Measurements from ENCODE around the gene TRMT13. TPM values are rescaled to one million over a fixed set of nuclear protein-coding genes. Genes with fewer than 3 reads are reported as not detected.

TRMT13 gene
- polyA plus RNA-seq, 1 donor: 31.1 TPM

DNA sequence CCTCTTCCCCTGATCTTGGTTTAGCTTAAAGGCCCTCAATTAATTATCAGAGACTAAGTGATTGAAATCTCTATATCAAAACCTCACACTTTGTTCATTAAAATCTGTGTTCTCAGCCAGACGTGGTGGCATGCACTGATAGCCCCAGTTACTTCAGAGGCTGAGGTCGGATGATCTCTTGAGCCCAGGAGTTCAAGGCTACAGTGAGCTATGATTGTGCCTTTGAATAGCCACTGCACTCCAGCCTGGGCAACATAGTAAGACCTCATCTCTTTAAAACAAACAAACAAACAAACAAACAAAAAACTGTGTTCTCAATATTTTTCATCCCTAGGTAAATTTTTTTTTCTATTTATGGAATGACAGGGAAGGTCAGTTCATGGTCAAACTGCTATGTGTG is 18.7 kb downstream of the TRMT13 start:
- no peak overlapping the region for H3K27ac ChIP-seq (ENCODE audit: low read length)
- H3K4me3 ChIP-seq (ENCODE audit: low read length): no peak overlapping the region
- H3K9me3 ChIP-seq (ENCODE audit: control insufficient read depth, low read depth, low read length): no peaks in the 10 kb centered on the region
- no peaks in the 10 kb centered on the region for H3K4me1 ChIP-seq (ENCODE audit: control insufficient read depth, insufficient read depth, low read length)
- H3K36me3 ChIP-seq (ENCODE audit: control insufficient read depth, insufficient read depth, low read length): peaks cover 9% of the 10 kb centered on the region
- DNase-seq: no peak
- no CpG with 5 or more reads among the region's 2 CpGs for WGBS (ENCODE audit: insufficient coverage, low lambda C conversion rate)
- no peaks in the 10 kb centered on the region for H3K27me3 ChIP-seq (ENCODE audit: control insufficient read depth, insufficient read depth, low read length)

GRCh38 chr1:100152271-100152670 is 19.3 kb downstream of the TRMT13 start:
- no peaks in the 10 kb centered on the region for H3K9me3 ChIP-seq (ENCODE audit: control insufficient read depth, low read depth, low read length)
- no CpG with 5 or more reads among the region's 4 CpGs for WGBS (ENCODE audit: insufficient coverage, low lambda C conversion rate)
- no peak overlapping the region for H3K4me3 ChIP-seq (ENCODE audit: low read length)
- peaks cover 8% of the 10 kb centered on the region for H3K36me3 ChIP-seq (ENCODE audit: control insufficient read depth, insufficient read depth, low read length)
- no peak for DNase-seq
- H3K27me3 ChIP-seq (ENCODE audit: control insufficient read depth, insufficient read depth, low read length): no peaks in the 10 kb centered on the region
- H3K4me1 ChIP-seq (ENCODE audit: control insufficient read depth, insufficient read depth, low read length): no peaks in the 10 kb centered on the region
- H3K27ac ChIP-seq (ENCODE audit: low read length): no peak overlapping the region

GRCh38 chr1:100162881-100163280 is 29.9 kb downstream of the TRMT13 start:
- no peak for DNase-seq
- Histone ChIP-seq H3K9me3 (ENCODE audit: control insufficient read depth, low read depth, low read length) (no peaks in the 10 kb centered on the region), H3K27ac (ENCODE audit: low read length) (no peak overlapping the region), H3K36me3 (ENCODE audit: control insufficient read depth, insufficient read depth, low read length) (no peaks in the 10 kb centered on the region), H3K27me3 (ENCODE audit: control insufficient read depth, insufficient read depth, low read length) (no peaks in the 10 kb centered on the region), H3K4me3 (ENCODE audit: low read length) (no peak overlapping the region), H3K4me1 (ENCODE audit: control insufficient read depth, insufficient read depth, low read length) (no peaks in the 10 kb centered on the region)

GRCh38 chr1:100164216-100164615 is 31.3 kb downstream of the TRMT13 start:
- Histone ChIP-seq H3K27me3 (ENCODE audit: control insufficient read depth, insufficient read depth, low read length) (no peaks in the 10 kb centered on the region), H3K4me3 (ENCODE audit: low read length) (no peak overlapping the region), H3K9me3 (ENCODE audit: control insufficient read depth, low read depth, low read length) (no peaks in the 10 kb centered on the region), H3K36me3 (ENCODE audit: control insufficient read depth, insufficient read depth, low read length) (no peaks in the 10 kb centered on the region), H3K4me1 (ENCODE audit: control insufficient read depth, insufficient read depth, low read length) (no peaks in the 10 kb centered on the region), H3K27ac (ENCODE audit: low read length) (no peak overlapping the region)
- WGBS (ENCODE audit: insufficient coverage, low lambda C conversion rate): 50% methylated on average over 1 of the region's 2 CpGs
- DNase-seq: no peak

- H3K27ac ChIP-seq (ENCODE audit: low read length): no peak overlapping the region
- H3K27me3 ChIP-seq (ENCODE audit: control insufficient read depth, insufficient read depth, low read length): no peaks in the 10 kb centered on the region
- no peaks in the 10 kb centered on the region for H3K36me3 ChIP-seq (ENCODE audit: control insufficient read depth, insufficient read depth, low read length)
- no peaks in the 10 kb centered on the region for H3K9me3 ChIP-seq (ENCODE audit: control insufficient read depth, low read depth, low read length)
- no peaks in the 10 kb centered on the region for H3K4me1 ChIP-seq (ENCODE audit: control insufficient read depth, insufficient read depth, low read length)
- no CpG with 5 or more reads among the region's 5 CpGs for WGBS (ENCODE audit: insufficient coverage, low lambda C conversion rate)
- H3K4me3 ChIP-seq (ENCODE audit: low read length): no peak overlapping the region
- no peak for DNase-seq
Measured at GRCh38 chr1:100164702-100165101, 31.7 kb downstream of the TRMT13 start.

- no peak for DNase-seq
- H3K4me3 ChIP-seq (ENCODE audit: low read length): no peak overlapping the region
- H3K27ac ChIP-seq (ENCODE audit: low read length): no peak overlapping the region
- no peaks in the 10 kb centered on the region for H3K36me3 ChIP-seq (ENCODE audit: control insufficient read depth, insufficient read depth, low read length)
- 100% methylated on average over 2 of the region's 2 CpGs for WGBS (ENCODE audit: insufficient coverage, low lambda C conversion rate)
- H3K9me3 ChIP-seq (ENCODE audit: control insufficient read depth, low read depth, low read length): no peaks in the 10 kb centered on the region
- H3K27me3 ChIP-seq (ENCODE audit: control insufficient read depth, insufficient read depth, low read length): no peaks in the 10 kb centered on the region
- H3K4me1 ChIP-seq (ENCODE audit: control insufficient read depth, insufficient read depth, low read length): no peaks in the 10 kb centered on the region
Measured at GRCh38 chr1:100168051-100168450, 35.1 kb downstream of the TRMT13 start.

- H3K4me1 ChIP-seq (ENCODE audit: control insufficient read depth, insufficient read depth, low read length): no peaks in the 10 kb centered on the region
- DNase-seq: no peak
- H3K27me3 ChIP-seq (ENCODE audit: control insufficient read depth, insufficient read depth, low read length): no peaks in the 10 kb centered on the region
- H3K27ac ChIP-seq (ENCODE audit: low read length): no peak overlapping the region
- WGBS (ENCODE audit: insufficient coverage, low lambda C conversion rate): 90% methylated on average over 1 of the region's 4 CpGs
- H3K4me3 ChIP-seq (ENCODE audit: low read length): no peak overlapping the region
- no peaks in the 10 kb centered on the region for H3K36me3 ChIP-seq (ENCODE audit: control insufficient read depth, insufficient read depth, low read length)
- H3K9me3 ChIP-seq (ENCODE audit: control insufficient read depth, low read depth, low read length): no peaks in the 10 kb centered on the region
Measured at GRCh38 chr1:100177295-100178041, 44.5 kb downstream of the TRMT13 start.

- DNase-seq: no peak
- Histone ChIP-seq H3K4me3 (ENCODE audit: low read length) (no peak within 1 kb of the TSS), H3K9me3 (ENCODE audit: control insufficient read depth, low read depth, low read length) (no peaks in the 10 kb centered on the region), H3K4me1 (ENCODE audit: control insufficient read depth, insufficient read depth, low read length) (no peaks in the 10 kb centered on the region), H3K36me3 (ENCODE audit: control insufficient read depth, insufficient read depth, low read length) (no peaks in the 10 kb centered on the region), H3K27me3 (ENCODE audit: control insufficient read depth, insufficient read depth, low read length) (no peaks in the 10 kb centered on the region), H3K27ac (ENCODE audit: low read length) (no peak within 1 kb of the TSS)
- 100% methylated on average over 2 of the region's 5 CpGs for WGBS (ENCODE audit: insufficient coverage, low lambda C conversion rate)
Measured at GRCh38 chr1:100178091-100178490, 45.1 kb downstream of the TRMT13 start, which contains the start of gene LRRC39. TSS of gene LRRC39 (minus strand) at chr1:100178256. CDS start at chr1:100168516, 9,740 bp downstream.

GRCh38 chr1:100183370-100183769 is 50.4 kb downstream of the TRMT13 start:
- no peak overlapping the region for H3K4me3 ChIP-seq (ENCODE audit: low read length)
- no peak overlapping the region for H3K27ac ChIP-seq (ENCODE audit: low read length)
- no peak for DNase-seq
- no peaks in the 10 kb centered on the region for H3K9me3 ChIP-seq (ENCODE audit: control insufficient read depth, low read depth, low read length)
- H3K4me1 ChIP-seq (ENCODE audit: control insufficient read depth, insufficient read depth, low read length): no peaks in the 10 kb centered on the region
- no peaks in the 10 kb centered on the region for H3K36me3 ChIP-seq (ENCODE audit: control insufficient read depth, insufficient read depth, low read length)
- H3K27me3 ChIP-seq (ENCODE audit: control insufficient read depth, insufficient read depth, low read length): no peaks in the 10 kb centered on the region
- WGBS (ENCODE audit: insufficient coverage, low lambda C conversion rate): no CpG with 5 or more reads among the region's 4 CpGs

GRCh38 chr1:100184536-100184935 is 51.6 kb downstream of the TRMT13 start:
- Histone ChIP-seq H3K4me1 (ENCODE audit: control insufficient read depth, insufficient read depth, low read length) (no peaks in the 10 kb centered on the region), H3K9me3 (ENCODE audit: control insufficient read depth, low read depth, low read length) (no peaks in the 10 kb centered on the region), H3K27ac (ENCODE audit: low read length) (no peak overlapping the region), H3K4me3 (ENCODE audit: low read length) (no peak overlapping the region), H3K36me3 (ENCODE audit: control insufficient read depth, insufficient read depth, low read length) (no peaks in the 10 kb centered on the region), H3K27me3 (ENCODE audit: control insufficient read depth, insufficient read depth, low read length) (no peaks in the 10 kb centered on the region)
- no CpG with 5 or more reads among the region's 1 CpG for WGBS (ENCODE audit: insufficient coverage, low lambda C conversion rate)
- no peak for DNase-seq

GRCh38 chr1:100187912-100188311 is 54.9 kb downstream of the TRMT13 start:
- H3K27ac ChIP-seq (ENCODE audit: low read length): no peak overlapping the region
- DNase-seq: no peak
- WGBS (ENCODE audit: insufficient coverage, low lambda C conversion rate): no CpG with 5 or more reads among the region's 3 CpGs

More at GRCh38 chr1:100187912-100188311, 54.9 kb downstream of the TRMT13 start:
- no peak overlapping the region for H3K4me3 ChIP-seq (ENCODE audit: low read length)
- no peaks in the 10 kb centered on the region for H3K9me3 ChIP-seq (ENCODE audit: control insufficient read depth, low read depth, low read length)
- peaks cover 5% of the 10 kb centered on the region for H3K36me3 ChIP-seq (ENCODE audit: control insufficient read depth, insufficient read depth, low read length)
- H3K4me1 ChIP-seq (ENCODE audit: control insufficient read depth, insufficient read depth, low read length): no peaks in the 10 kb centered on the region
- H3K27me3 ChIP-seq (ENCODE audit: control insufficient read depth, insufficient read depth, low read length): no peaks in the 10 kb centered on the region
